Left renal cortex interstitium (tissue), 4 donors: ENCODE data around the gene OAS3. TPM values are rescaled to one million over a fixed set of nuclear protein-coding genes. Genes with fewer than 3 reads are reported as not detected.
"Not testable (repeated sequence)": the region's sequence is repeated elsewhere in the genome, so short reads cannot be mapped to it uniquely, and the experiment has no call there.

Experiments used
- DNase-seq, 4 donors: peaks; one replicate each; pipeline ENCODE4 v3.0.0-alpha.2; 2013; ENCODE audit warnings: low read depth in 4 of 4, low spot score in 2 of 4, missing footprints in 1 of 4
- polyA plus RNA-seq, 4 donors: library from polyadenylated mRNA; unstranded; fragments of 120-200 nt; gene quantifications; one replicate each; pipeline ENCODE4 v1.2.1, GENCODE V29; 2013; ENCODE audit not compliant: insufficient read length in 4 of 4

OAS3 gene
- polyA plus RNA-seq, 4 donors: 8.3 to 10.4 (median 9.5) TPM

DNA sequence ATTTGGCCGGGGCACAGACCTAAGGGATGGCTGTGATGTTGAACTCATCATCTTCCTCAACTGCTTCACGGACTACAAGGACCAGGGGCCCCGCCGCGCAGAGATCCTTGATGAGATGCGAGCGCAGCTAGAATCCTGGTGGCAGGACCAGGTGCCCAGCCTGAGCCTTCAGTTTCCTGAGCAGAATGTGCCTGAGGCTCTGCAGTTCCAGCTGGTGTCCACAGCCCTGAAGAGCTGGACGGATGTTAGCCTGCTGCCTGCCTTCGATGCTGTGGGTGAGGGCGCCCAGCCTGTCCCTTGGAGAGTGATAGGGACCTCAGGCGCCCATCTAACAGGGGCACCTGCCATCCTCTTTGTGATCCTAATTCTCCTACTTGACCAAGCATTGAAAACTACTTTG lies 12.4 kb downstream of the OAS3 start:
- DNase-seq: no peak

DNA sequence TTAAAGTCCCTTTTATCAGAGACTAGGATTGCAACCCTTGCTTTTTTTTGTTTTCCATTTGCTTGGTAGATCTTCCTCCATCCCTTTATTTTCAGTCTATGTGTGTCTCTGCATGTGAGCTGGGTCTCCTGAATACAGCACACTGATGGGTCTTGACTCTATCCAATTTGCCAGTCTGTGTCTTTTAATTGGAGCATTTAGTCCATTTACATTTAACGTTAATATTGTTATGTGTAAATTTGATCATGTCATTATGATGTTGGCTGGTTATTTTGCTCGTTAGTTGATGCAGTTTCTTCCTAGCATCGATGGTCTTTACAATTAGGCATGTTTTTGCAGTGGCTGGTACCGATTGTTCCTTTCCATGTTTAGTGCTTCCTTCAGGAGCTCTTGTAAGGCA lies 18.9 kb downstream of the OAS3 start:
- not testable (repeated sequence) for DNase-seq

DNA sequence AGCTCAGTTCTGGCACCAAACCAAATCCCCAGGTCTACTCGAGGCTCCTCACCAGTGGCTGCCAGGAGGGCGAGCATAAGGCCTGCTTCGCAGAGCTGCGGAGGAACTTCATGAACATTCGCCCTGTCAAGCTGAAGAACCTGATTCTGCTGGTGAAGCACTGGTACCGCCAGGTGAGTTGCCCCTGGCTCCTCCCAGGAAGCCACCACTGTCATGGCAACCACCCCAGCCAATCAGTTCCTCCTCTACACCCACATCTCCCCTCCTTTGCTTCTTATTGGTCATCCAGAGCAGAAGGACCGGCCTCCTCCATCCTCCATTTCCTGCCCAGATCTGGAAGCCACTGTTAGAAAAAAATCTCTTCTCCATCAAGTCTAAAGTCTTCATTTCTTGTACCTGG lies 22.8 kb downstream of the OAS3 start:
- DNase-seq: no peak

DNA sequence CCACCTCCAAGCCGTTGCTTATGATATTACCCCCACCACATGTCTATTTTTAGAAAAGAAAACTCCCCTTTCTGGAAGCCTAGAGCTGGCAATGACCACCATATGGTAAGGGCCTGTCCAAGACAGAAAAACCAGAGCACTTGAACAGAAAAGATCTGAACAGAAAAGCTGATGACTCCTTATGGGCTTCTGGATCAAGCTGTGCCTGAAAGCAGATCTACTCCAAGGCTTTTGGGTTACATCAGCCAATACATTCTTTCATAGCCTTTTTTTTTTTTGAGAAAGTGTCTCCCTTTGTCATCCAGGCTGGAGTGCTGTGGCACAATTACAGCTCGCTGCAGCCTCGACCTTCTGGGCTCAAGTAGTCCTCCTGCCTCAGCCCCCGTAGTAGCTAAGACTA lies 23.3 kb downstream of the OAS3 start:
- DNase-seq: no peak

DNA sequence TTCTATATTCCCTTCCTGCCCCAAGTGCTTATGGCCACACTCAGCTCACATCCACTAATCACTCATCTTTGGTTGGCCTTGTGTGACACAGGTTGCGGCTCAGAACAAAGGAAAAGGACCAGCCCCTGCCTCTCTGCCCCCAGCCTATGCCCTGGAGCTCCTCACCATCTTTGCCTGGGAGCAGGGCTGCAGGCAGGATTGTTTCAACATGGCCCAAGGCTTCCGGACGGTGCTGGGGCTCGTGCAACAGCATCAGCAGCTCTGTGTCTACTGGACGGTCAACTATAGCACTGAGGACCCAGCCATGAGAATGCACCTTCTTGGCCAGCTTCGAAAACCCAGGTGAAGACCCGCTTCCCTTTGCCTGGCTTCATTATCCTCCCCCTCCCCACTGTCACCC lies 24.3 kb downstream of the OAS3 start:
- no peak for DNase-seq

DNA sequence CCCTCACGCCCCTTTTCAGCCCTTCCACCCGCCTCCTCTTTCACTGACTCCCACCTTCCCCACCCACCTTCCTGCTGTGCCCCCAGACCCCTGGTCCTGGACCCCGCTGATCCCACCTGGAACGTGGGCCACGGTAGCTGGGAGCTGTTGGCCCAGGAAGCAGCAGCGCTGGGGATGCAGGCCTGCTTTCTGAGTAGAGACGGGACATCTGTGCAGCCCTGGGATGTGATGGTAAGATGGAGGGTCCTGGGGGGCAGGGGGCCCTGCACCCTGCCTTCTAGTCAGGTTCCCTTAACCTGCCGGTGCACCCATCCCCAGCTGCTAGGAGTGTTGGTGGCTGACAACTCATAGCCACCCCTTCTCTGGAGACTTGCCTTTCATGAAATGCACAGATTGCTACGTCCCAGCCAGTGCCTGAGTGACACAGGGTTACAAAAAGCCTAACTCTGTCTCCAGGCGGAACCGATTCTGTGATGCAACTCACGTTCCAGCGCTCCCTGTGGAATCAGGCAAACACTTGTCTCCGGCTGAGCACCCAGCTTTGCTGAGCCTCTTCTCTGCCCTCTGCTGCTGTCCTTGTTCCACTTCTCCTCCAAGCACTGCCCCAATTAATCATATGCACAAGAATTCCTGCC lies 25.1 kb downstream of the OAS3 start:
- no peak for DNase-seq

DNA sequence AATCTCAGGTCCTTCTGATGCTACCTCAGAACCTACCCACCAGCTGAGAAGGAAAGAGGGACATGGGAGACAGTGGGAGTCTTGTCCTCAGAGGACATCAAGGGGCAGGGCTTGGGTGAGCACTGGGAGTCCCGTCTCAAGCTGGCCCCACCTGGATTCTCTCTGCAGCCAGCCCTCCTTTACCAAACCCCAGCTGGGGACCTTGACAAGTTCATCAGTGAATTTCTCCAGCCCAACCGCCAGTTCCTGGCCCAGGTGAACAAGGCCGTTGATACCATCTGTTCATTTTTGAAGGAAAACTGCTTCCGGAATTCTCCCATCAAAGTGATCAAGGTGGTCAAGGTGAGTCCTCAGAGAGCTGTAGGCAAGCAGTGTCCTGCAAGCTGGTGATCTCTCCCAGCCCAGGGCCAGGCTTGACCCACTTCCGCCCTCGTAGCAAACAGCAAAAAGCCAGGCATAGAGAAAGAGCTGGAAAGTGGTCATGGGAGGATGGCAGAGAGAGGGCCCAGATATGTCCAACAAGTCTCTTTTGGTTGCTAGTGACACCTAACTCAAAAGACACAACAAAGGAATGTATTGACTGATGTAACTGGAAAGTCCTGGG lies 25.9 kb downstream of the OAS3 start:
- no peak for DNase-seq

DNA sequence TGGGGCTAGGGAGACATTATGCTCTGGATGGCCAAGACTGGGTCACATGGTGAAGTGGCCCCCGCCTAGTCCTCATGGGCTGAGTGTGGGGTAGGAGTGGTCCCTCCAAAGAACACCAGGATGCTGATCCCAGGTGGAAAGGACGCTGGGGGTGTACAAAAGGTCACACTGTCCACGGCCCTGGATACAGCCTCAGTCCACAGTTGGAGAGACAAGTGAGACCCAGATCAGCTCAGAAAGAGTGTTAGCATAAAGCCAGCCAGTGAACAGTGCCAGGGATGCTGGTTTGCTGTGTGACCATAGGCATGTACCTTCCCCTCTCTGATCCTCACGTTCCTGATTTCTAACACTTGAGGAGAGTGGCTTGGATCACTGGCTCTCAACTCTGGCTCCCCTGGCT lies 26.6 kb downstream of the OAS3 start:
- no peak for DNase-seq

DNA sequence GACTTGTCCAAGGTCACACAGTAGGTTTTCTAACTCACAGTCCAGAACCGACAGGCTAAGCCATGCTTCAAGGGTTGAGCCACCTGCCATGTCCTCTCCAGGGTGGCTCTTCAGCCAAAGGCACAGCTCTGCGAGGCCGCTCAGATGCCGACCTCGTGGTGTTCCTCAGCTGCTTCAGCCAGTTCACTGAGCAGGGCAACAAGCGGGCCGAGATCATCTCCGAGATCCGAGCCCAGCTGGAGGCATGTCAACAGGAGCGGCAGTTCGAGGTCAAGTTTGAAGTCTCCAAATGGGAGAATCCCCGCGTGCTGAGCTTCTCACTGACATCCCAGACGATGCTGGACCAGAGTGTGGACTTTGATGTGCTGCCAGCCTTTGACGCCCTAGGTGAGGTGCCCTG lies 27.4 kb downstream of the OAS3 start:
- no peak for DNase-seq

DNA sequence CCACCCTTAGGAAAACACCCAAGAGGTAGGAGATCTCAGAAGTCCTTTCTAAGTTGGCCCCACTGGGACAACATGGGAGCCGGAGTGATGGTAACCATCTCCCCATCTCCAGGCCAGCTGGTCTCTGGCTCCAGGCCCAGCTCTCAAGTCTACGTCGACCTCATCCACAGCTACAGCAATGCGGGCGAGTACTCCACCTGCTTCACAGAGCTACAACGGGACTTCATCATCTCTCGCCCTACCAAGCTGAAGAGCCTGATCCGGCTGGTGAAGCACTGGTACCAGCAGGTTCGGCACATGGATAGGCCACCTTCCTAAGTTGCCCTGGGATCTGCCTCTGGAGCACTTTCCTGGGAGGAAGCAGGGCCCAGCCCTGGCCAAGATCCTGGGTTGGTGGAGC lies 29.0 kb downstream of the OAS3 start:
- no peak for DNase-seq

DNA sequence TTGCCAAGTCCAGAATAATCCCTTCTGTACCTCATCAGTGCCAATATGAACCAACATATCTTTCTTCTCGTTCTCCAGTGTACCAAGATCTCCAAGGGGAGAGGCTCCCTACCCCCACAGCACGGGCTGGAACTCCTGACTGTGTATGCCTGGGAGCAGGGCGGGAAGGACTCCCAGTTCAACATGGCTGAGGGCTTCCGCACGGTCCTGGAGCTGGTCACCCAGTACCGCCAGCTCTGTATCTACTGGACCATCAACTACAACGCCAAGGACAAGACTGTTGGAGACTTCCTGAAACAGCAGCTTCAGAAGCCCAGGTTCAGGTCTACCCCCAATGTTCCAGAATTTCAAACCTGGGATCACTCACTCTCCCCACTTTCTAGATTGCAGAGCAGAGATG lies 29.6 kb downstream of the OAS3 start:
- DNase-seq: no peak

DNA sequence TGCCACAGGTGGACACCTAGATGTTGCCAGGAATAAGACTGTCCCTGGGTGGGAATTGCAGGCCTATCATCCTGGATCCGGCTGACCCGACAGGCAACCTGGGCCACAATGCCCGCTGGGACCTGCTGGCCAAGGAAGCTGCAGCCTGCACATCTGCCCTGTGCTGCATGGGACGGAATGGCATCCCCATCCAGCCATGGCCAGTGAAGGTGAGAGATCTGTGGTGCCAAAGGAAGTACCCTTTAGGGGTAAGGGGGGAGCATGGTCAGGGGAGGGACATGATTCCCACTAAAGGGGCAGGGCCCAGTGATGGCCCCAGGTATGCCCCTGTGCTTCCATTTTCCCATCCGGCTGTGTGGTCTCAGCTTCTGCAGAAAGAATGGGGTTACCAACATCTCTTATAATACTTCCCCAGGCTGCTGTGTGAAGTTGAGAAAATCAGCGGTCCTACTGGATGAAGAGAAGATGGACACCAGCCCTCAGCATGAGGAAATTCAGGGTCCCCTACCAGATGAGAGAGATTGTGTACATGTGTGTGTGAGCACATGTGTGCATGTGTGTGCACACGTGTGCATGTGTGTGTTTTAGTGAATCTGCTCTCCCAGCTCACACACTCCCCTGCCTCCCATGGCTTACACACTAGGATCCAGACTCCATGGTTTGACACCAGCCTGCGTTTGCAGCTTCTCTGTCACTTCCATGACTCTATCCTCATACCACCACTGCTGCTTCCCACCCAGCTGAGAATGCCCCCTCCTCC lies 31.5 kb downstream of the OAS3 start:
- DNase-seq: no peak

DNA sequence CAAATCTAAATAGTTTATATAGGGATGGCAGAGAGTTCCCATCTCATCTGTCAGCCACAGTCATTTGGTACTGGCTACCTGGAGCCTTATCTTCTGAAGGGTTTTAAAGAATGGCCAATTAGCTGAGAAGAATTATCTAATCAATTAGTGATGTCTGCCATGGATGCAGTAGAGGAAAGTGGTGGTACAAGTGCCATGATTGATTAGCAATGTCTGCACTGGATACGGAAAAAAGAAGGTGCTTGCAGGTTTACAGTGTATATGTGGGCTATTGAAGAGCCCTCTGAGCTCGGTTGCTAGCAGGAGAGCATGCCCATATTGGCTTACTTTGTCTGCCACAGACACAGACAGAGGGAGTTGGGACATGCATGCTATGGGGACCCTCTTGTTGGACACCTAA lies 32.1 kb downstream of the OAS3 start:
- DNase-seq: no peak

DNA sequence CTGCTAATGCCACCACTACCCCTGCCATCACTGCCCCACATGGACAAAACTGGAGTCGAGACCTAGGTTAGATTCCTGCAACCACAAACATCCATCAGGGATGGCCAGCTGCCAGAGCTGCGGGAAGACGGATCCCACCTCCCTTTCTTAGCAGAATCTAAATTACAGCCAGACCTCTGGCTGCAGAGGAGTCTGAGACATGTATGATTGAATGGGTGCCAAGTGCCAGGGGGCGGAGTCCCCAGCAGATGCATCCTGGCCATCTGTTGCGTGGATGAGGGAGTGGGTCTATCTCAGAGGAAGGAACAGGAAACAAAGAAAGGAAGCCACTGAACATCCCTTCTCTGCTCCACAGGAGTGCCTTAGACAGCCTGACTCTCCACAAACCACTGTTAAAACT lies 33.0 kb downstream of the OAS3 start:
- no peak for DNase-seq

DNA sequence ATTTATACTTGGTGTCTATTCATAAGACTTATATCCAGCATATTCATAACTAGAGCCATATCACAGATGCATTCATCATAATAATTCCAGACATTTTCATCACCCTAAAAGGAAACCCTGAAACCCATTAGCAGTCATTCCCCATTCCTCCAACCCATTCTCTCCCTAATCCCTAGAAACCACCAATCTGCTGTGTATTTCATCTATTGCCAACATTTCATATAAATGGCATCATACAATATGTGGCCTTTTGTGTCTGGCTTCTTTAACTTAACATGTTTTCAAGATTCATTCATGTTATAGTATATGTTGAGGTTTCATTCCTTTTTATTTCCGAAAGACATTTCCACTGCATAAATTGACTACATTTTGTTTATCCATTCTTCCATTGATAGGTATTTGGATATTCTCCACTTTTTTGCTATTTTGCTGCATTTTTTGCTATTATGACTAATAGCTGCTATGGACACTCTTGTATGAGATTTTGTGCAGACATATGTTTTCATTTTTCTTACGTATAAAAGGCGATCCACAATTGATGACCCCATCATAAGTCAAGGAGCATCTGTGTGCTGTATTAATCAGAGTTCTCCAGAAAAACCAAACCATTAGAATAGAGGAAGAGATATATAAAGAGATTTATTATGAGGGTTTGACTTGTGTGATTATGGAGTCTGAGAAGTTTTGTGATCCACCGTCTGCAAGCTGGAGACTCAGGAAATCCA lies 34.9 kb downstream of the OAS3 start:
- DNase-seq: no peak

DNA sequence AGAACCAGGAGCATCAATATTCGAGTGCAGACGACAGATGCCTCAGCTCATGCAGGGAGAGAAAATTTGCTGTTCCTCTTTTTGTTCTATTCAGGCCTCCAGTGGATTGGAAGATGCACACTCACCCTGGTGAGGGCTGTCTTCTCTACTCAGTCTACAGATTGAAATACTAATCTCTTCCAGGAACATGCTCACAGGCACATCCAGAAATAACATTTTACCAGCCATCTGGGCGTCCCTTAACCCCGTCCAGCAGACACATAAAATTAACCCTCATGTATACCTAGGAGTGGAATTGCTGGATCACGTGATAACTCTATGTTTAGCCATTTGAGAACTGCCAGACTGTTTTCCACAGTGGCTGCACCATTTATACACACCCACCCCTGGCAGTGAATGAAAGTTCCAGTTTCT lies 35.6 kb downstream of the OAS3 start:
- DNase-seq: no peak

DNA sequence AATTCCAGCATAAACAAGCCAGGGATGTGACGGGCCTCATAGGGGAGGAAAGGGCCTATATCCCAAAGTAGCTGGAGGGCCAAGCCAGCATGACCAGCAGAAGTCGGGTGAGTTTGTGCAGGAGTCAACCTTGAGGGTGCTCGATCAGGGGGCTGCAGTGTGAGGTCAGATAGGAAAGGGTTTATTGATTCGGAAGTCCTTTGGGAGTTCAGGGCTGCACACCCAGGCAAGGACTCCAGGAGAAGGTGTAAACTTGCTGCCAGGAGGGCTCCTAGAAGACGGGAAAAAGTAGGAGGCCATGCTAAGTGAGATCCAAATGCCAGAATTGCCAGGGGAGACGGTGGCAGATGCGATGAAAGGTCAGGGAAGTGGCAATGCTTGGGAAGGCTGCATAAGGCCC lies 36.6 kb downstream of the OAS3 start:
- DNase-seq: no peak

DNA sequence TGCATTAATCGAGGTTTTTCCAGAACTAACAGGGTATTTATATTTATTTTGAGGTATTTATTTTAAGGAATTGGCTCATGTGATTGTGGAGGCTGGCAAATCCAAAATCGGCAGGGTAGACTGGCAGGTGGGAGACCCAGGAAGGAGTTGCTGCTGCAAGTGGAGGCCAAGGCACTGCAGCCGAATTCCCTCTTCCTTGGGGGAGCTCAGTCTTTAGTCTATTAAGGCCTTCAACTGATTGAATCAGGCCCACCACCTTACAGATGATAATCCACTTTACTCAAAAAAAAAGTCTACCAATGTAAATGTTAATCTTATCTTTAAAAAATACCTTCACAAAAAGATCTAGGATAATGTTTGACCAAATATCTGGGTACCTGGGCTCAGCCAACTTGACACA lies 38.9 kb downstream of the OAS3 start:
- DNase-seq: no peak

DNA sequence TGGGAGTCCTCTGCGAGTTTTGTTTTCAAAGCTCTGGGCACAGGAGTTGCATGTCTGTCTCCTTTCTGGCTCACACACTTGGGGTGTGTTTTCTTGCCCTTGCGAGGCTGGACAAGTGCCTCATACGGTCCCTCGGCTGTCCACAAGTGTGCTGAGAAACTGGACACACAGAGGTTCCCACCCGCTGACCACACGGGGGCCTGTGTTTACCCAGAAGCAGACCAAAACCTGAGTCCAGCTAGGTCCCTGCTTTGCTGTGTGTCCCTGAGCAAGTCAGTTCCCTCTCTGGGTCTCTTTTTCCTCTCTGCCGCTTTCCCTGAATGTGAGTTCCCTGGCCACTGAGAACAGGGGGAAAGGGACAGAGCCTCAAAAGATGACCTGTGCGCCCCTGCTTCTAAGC lies 39.4 kb downstream of the OAS3 start:
- no peak for DNase-seq

DNA sequence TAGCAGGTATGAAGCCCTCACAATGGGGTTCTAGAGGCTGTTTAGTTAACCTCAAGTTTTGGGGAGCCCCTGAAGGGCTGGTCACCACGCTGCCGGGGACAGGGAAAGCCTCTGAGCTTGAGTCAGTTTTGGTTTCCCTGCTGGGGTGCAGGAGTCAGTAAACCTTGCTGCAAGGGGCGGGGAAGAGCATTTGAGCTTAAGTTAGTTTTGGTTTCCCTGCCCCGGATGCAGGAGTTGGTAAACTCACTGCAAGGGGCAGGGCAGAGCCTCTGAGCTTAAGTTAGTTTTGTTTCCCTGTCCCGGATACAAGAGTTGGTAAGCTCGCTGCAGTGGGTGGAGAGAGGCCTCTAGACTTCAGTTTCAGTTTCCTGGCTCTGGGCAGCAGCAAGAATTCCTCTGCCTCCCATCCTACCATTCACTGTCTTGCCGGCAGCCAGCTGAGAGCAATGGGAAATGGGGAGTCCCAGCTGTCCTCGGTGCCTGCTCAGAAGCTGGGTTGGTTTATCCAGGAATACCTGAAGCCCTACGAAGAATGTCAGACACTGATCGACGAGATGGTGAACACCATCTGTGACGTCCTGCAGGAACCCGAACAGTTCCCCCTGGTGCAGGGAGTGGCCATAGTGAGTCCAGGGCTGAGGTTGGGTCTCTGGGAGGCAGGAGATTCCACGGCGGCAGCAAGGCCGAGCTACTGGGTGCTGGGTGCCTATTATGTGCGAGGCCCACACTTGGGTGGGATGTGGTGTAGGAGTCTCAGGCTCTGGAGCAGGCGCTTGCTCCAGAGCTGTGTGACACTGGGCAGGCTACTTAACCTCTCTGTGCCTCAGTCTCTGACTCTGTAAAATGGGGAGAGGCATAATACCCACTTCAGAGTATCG lies 40.1 kb downstream of the OAS3 start, which contains the start of gene OAS2:
Gene OAS2, plus strand, starts transcription at position 357 of the 878 bp plus-strand sequence. Its CDS starts 90 bp downstream, at position 447.
- DNase-seq: no peak
